GM12874 (cell line): ENCODE measurements around the gene CIART.

Source experiments
- CTCF ChIP-seq: IDR thresholded peaks from 2 replicates; pipeline ENCODE4 v1.5.1; 2011; ENCODE audit warnings: low read depth, mild to moderate bottlenecking, control low read depth, low read length, moderate library complexity; ENCODE audit not compliant: insufficient read depth

The CIART gene

DNA sequence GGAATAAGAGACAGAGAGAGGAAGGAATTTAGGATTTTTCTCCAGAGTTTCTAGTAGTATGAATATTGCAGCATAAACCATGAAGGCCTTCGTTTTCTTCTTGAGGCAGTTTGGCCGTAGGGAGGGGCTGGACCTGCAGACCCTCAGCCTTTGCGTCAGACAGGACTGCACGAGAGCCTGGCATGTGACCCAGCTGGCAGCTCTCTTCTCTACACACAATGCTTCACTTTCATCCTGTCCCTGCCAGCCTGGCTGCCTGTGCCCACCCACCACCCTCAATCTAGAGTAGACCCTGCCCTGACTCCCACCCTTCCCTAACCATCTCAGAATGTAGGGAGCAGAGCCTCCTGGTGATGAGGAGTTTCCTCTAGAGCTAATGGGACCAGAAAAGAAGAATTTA is 23.1 kb upstream of the CIART start:
- TF ChIP-seq CTCF = no peak

DNA sequence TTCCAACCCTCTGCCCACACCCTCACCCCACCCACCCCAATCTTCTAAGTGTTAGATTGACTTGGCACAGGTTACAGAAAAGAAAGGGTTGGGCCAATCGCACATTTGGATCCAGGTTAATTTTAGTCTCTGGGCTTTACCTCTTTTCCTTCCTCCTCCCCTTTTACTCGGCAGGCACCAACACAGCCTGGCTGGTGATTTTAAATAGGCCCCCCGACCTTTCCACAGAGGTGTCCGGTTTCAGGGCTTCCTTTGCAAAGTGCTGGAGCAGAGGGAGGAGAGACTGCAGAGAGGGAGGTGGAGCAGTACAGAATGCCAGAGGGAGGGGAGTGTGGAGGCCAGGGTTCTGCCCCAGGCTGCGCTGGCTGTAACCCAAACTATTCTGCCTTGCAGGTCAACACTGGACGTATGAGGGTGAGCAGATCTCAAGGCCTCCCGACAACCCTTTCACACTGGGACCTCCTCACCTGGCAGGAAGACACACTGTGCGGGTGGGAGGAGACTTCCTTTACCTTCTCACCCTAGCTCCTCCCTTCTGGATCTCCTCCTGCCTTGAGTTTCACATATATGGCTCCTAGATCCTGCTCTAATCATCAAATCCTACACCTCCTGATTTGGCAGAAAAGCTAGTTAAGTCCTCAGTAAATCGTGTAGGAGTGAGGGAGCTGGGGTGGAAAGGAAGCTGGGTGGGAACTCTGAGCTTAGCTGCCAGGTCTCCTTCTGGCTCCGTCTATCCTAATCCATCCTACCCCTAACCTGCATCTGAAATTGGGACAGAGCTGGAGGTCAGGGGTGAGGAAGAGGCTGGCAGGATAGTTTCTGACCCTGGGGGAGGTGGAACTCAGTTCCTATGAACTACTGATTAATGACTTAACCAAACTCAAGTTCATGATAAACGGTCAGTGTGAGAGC is 22.3 kb upstream of the CIART start:
- TF ChIP-seq CTCF = no peak

DNA sequence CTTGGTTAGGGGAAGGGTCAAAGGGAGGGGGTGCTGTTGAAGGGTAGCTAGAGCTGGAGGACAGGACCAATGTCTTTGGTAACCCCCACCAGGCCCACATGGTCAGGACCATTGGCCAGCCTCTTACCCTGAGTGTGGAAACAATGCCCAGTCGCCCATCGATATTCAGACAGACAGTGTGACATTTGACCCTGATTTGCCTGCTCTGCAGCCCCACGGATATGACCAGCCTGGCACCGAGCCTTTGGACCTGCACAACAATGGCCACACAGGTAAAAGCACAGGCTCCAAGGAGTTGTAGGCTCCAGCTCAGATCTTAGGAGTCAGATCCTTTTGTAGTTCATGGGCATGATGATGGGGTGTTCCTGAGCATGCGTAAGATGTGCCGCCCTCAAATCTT is 21.0 kb upstream of the CIART start:
- no peak for TF ChIP-seq CTCF

DNA sequence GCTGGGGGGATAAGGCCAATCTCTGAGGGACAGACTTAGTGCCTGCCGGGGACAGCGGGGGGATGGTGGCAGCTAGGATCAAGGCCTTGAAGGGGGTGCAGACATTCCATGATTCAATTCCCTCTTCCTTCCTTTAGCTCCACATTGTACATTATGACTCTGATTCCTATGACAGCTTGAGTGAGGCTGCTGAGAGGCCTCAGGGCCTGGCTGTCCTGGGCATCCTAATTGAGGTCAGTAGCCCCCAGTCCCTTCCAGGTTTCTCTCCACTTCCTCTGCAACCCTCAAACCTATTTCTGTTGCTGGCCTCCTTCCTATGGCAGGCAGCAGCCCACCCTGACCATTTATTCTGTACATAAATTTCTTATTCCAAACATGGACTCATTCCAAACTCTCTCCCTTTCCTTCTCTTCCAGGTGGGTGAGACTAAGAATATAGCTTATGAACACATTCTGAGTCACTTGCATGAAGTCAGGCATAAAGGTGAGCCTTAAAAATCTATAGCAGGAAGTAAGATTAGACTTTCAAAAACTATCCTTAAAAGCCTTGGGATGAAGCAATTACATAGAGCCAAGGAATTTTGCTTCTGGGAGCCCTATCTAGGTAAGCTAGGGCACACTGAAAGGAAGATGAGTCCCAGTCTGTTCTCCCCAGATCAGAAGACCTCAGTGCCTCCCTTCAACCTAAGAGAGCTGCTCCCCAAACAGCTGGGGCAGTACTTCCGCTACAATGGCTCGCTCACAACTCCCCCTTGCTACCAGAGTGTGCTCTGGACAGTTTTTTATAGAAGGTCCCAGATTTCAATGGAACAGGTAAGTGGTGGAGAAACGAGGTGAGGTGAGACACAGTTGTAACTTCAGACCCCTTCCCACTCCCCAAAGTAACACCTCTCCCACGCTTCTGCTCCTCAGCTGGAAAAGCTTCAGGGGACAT is 19.7 kb upstream of the CIART start:
- TF ChIP-seq CTCF = no peak

DNA sequence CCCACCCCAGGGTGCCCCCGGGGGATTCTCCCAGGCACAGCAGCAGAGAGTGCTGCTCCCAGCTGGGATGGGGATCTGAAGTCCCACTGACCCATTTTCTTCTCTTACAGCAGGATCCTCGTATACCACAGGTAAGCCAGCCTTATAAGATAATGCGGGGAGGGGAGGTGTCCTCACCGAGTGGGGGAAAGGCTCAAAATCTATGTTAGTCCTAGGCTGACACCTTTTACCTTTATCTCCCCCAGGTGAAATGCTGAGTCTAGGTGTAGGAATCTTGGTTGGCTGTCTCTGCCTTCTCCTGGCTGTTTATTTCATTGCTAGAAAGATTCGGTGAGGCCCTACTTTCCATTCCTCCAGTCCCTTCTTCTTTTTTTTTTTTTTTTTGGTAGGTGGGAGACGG is 18.8 kb upstream of the CIART start:
- TF ChIP-seq CTCF = no peak

- no peak for TF ChIP-seq CTCF
These were observed 14.5 kb upstream of the CIART start for GRCh38 chr1:150267896-150268295.

- TF ChIP-seq CTCF = no peak
These were observed 14.0 kb upstream of the CIART start for GRCh38 chr1:150268340-150268704.
